ENCODE results near the gene FBXW11. TPM values are rescaled to one million over a fixed set of nuclear protein-coding genes. Genes with fewer than 3 reads are reported as not detected.

Gene FBXW11
- total and polyA plus RNA-seq, 2 of the 13 experiments (the other 11 are each of a cell fraction or from before 2014, with no cell fraction given): 31.7 to 53.6 TPM

DNA sequence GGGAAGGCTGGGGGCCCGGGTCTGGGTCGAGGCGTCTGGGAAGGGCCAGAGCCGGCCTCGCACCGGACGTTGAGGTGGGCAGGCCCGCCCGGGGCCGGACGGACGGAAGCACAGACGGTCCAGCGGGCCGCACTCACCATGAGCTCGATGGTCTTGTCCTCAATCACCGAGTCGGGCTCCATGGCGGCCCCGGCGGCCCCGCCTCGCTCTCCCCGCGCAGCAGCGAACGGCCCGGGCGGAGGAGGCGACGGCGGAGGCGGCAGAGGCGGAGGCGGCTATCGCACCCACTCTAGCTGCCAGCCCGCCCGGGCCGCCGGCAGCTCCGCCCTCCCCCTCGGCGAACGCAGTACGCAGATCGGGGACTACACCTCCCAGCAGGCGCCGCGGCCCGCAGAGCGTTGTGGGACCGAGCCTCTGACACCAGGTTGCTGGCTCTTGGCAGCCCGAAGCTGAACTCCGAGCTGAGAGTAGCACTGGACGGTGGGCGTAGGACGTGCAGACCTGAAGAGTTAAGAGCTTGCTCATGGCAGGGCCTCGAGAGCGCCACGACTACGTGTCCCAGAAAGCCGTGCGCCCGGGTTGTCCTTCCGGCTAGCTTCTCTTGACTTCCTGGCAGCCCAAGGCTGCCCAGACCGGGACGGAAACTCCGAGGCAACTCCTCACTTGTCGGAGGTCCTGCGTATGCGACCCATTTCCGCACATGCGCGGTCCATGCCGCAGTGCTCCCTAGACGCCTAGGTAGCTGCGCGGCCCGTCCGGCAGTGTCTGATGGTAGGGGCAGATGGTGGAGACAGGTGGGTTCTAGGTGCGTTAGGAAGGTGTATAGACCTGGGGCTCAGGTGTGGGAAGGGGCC, at the start of gene FBXW11 (continued):
- TF ChIP-seq ZNF484 (CRISPR knock-in tag; IDR thresholded peaks at IDR 0.05; ENCODE audit: borderline replicate concordance, low read depth) (no peak), SP4 (CRISPR knock-in tag; IDR thresholded peaks at IDR 0.05) (0 out of 2 replicates have a peak, but pooled peaks have one; percentile 33), ZNF276 (CRISPR knock-in tag; IDR thresholded peaks at IDR 0.05; ENCODE audit: low read depth) (peak; percentile 70; the same call in 1 of the 2 replicates), PHF21A (CRISPR knock-in tag; IDR thresholded peaks at IDR 0.05) (peak; percentile 70), IRX3 (CRISPR knock-in tag; IDR thresholded peaks at IDR 0.05; ENCODE audit: borderline replicate concordance, low read depth) (no peak), MXD4 (CRISPR knock-in tag; IDR thresholded peaks at IDR 0.05) (no peak; the same call in none of the 2 replicates), TBX3 (IDR thresholded peaks at IDR 0.05; ENCODE audit: borderline replicate concordance) (no peak), ZNF280D (CRISPR knock-in tag; IDR thresholded peaks at IDR 0.05) (no peak; the same call in 1 of the 2 replicates), ZNF282 (IDR thresholded peaks at IDR 0.05; ENCODE audit: partially characterized antibody) (no peak), HMGXB3 (CRISPR knock-in tag; IDR thresholded peaks at IDR 0.05; ENCODE audit: borderline replicate concordance) (no peak), ARNT (IDR thresholded peaks at IDR 0.05) (no peak), GATAD2A (CRISPR knock-in tag; IDR thresholded peaks at IDR 0.05) (peak; percentile 42; the same call in 1 of the 2 replicates), ZBTB25 (CRISPR knock-in tag; IDR thresholded peaks at IDR 0.05) (peak; percentile 93), BRCA1 (CRISPR knock-in tag; IDR thresholded peaks at IDR 0.05) (no peak), ZNF382 (CRISPR knock-in tag; IDR thresholded peaks at IDR 0.05; ENCODE audit: borderline replicate concordance) (no peak), ZEB1 (IDR thresholded peaks at IDR 0.05; ENCODE audit: insufficient replicate concordance, low read depth) (no peak), PRMT3 (CRISPR knock-in tag; IDR thresholded peaks at IDR 0.05; ENCODE audit: borderline replicate concordance, low read depth) (no peak), ZNF619 (CRISPR knock-in tag; IDR thresholded peaks at IDR 0.05) (0 out of 2 replicates have a peak, but pooled peaks have one; percentile 65)

Measured in HepG2 (cell line).